Measurements from ENCODE around the gene INA. TPM values are rescaled to one million over a fixed set of nuclear protein-coding genes. Genes with fewer than 3 reads are reported as not detected.

INA gene
- total RNA-seq, 3 donors from 2014 or later: 0.27 to 0.38 (median 0.32) TPM

Other genes starting within 250 kb of the INA start
- gene NT5C2, start 83.9 kb upstream of the INA start, total RNA-seq: 10 to 100 TPM; 34.7 to 45.9 (median 41.3) TPM
- gene RPEL1, start 31.3 kb upstream of the INA start, total RNA-seq: under 1 TPM in 1 of 3 donors, not detected in 2; 0.18 TPM
- gene PCGF6, start 74.0 kb downstream of the INA start, total RNA-seq: 10 to 100 TPM; 15.8 to 18.1 (median 16.9) TPM
- 1 to 10 TPM; 6.9 to 9.6 (median 7.8) TPM for gene TAF5, start 90.8 kb downstream of the INA start, total RNA-seq
- 100 to 1,000 TPM; 426 to 450 (median 433) TPM for gene ATP5MK, start 119.3 kb downstream of the INA start, total RNA-seq
- gene PDCD11, start 119.5 kb downstream of the INA start, total RNA-seq: 100 to 1,000 TPM; 122 to 127 (median 124) TPM
- 1 to 10 TPM; 2.8 to 6.0 (median 3.8) TPM for gene CALHM2, start 175.2 kb downstream of the INA start, total RNA-seq
- gene CALHM1, start 181.8 kb downstream of the INA start, total RNA-seq: not detected
- not detected for gene CALHM3, start 202.1 kb downstream of the INA start, total RNA-seq
- gene NEURL1, start 216.6 kb downstream of the INA start, total RNA-seq: 1 to 10 TPM in 2 of 3 donors, under 1 TPM in 1; 0.84 to 2.0 (median 1.5) TPM